PC-9 (cell line): ENCODE results near the gene LRRC8C. TPM values are rescaled to one million over a fixed set of nuclear protein-coding genes. Genes with fewer than 3 reads are reported as not detected.

ENCODE experiments used
- BruUV-seq: library from RNA; stranded (reverse); fragments of 400-500 nt; replicated peaks from 2 replicates; lab custom pipeline; 2021; lab: Mats Ljungman, UMichigan
- CTCF ChIA-PET: fragments of 300-600 bp; sonication (Branson Sonifier 250); formaldehyde crosslinking; loops from one replicate; lab custom pipeline; 2022; ENCODE audit warnings: antibody characterized with exemption; lab: Charles Lee
- POLR2A ChIA-PET: fragments of 300-600 bp; sonication (Branson Sonifier 250); formaldehyde crosslinking; loops from one replicate; lab custom pipeline; 2022; ENCODE audit warnings: antibody characterized with exemption; ENCODE audit not compliant: unreplicated experiment; lab: Charles Lee
- DNase-seq, 2 experiments: peaks; one replicate each; pipeline versions ENCODE4 v3.0.0 to v3.0.0-alpha.2; 2015 to 2022; ENCODE audit warnings: mixed read lengths in 1 of 2
- H2AFZ ChIP-seq: fragments of 200-600 bp; sonication (generic); 2 replicates; pipeline ENCODE4 v1.8.1; 2017; ENCODE audit warnings: antibody characterized with exemption
- H3F3A ChIP-seq: fragments of 200-600 bp; sonication (generic); 2 replicates; pipeline ENCODE4 v1.8.1; 2017; ENCODE audit warnings: antibody characterized with exemption, mild to moderate bottlenecking, low read depth; ENCODE audit not compliant: insufficient read depth
- H3K27ac ChIP-seq: fragments of 200-600 bp; sonication (generic); 2 replicates; pipeline ENCODE4 v1.6.1; 2016; ENCODE audit warnings: mixed run types
- H3K27me3 ChIP-seq: fragments of 200-600 bp; sonication (generic); 2 replicates; pipeline ENCODE4 v1.6.1; 2016; ENCODE audit warnings: low read depth, mixed run types; ENCODE audit not compliant: insufficient read depth
- H3K36me3 ChIP-seq: fragments of 200-600 bp; sonication (generic); 2 replicates; pipeline ENCODE4 v1.6.1; 2016; ENCODE audit warnings: low read depth, mixed run types
- H3K4me1 ChIP-seq: fragments of 200-600 bp; sonication (generic); replicated peaks from 2 replicates; pipeline ENCODE4 v1.6.1; 2016; ENCODE audit warnings: mixed run types; ENCODE audit not compliant: insufficient read depth
- H3K4me2 ChIP-seq: fragments of 200-600 bp; sonication (generic); 2 replicates; pipeline ENCODE4 v1.6.1; 2017; ENCODE audit warnings: mixed run types
- H3K4me3 ChIP-seq: fragments of 200-600 bp; sonication (generic); 2 replicates; pipeline ENCODE4 v1.6.1; 2016; ENCODE audit warnings: mixed run types
- H3K79me2 ChIP-seq: fragments of 200-600 bp; sonication (generic); 2 replicates; pipeline ENCODE4 v1.6.1; 2017; ENCODE audit warnings: low read depth, mixed run types
- H3K9me2 ChIP-seq: fragments of 200-600 bp; sonication (generic); 2 replicates; pipeline ENCODE4 v1.8.1; 2017; ENCODE audit warnings: mild to moderate bottlenecking; ENCODE audit not compliant: insufficient read depth
- H3K9me3 ChIP-seq: fragments of 200-600 bp; sonication (generic); 2 replicates; pipeline ENCODE4 v1.8.1; 2016; ENCODE audit warnings: low read depth; ENCODE audit not compliant: insufficient read depth
- H4K20me1 ChIP-seq: fragments of 200-600 bp; sonication (generic); 2 replicates; pipeline ENCODE4 v1.8.1; 2017; ENCODE audit not compliant: insufficient read depth
- EZH2 ChIP-seq: fragments of 200-600 bp; sonication (generic); IDR thresholded peaks from 2 replicates; pipeline ENCODE4 v1.8.0; 2017; ENCODE audit warnings: antibody characterized with exemption, low read depth
- intact Hi-C: fragments of 100-400 bp; cut with micrococcal nuclease; formaldehyde crosslinking; loops from one replicate; pipeline ENCODE4 v1.10.0; 2022; ENCODE audit not compliant: unreplicated experiment
- total RNA-seq: library from RNA; stranded (reverse); gene quantifications from 2 replicates; pipeline ENCODE4 v1.2.3, GENCODE V29; 2021
- TF ChIP-seq, protein P1 (sequence below): fragments of 200-600 bp; sonication (generic); conservative IDR thresholded peaks from 2 replicates; pipeline ENCODE4 v1.6.1; 2017; ENCODE audit warnings: mixed run types, antibody characterized with exemption, mild to moderate bottlenecking, moderate library complexity

The LRRC8C gene
- total RNA-seq, 1 experiment from 2014 or later = 2.2 TPM

DNA sequence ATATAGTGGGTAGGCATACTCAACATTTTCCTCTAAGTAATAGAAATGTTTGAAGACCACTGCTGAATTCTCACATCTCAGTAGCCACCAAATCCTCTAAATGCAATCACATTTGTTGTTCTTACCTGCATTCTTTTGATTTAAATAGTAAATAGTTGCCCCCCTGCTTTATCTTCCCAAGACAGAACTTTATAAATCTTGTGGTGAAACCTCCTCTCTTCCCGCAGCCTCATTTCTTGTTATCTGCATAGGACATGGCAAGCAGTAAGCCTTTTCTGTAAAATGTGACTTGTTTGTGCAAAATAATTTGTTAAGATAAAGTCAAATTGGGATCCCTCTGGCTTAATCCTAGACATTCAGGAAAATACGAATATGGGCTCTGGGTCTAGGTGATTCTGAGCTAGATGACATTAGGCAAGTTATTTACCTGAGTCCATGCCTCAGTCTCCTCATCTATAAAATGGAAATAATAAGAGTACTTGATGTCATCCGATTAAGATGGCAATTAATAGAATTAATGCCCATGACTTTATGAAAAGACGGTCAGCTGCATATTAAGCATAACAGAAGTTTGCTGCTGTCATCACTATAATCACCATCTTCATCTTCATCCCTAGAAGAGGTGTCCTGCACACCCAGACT, 77.7 kb downstream of the LRRC8C start:
- no peak for DNase-seq
- Histone ChIP-seq H3K4me1 (no peaks in the 10 kb centered on the region), H3K4me3 (no peak overlapping the region), H3K9me3 (no peaks in the 10 kb centered on the region), H4K20me1 (no peaks in the 10 kb centered on the region), H2AFZ (no peak overlapping the region), H3F3A (no peaks in the 10 kb centered on the region; the same call in 1 of the 2 replicates), H3K4me2 (no peak overlapping the region), H3K27me3 (no peaks in the 10 kb centered on the region), H3K9me2 (no peaks in the 10 kb centered on the region), H3K27ac (no peak overlapping the region), H3K36me3 (no peaks in the 10 kb centered on the region), H3K79me2 (no peaks in the 10 kb centered on the region)
- POLR2A ChIA-PET = no interaction called here
- no peak for TF ChIP-seq EZH2
- TF ChIP-seq, protein P1, sequence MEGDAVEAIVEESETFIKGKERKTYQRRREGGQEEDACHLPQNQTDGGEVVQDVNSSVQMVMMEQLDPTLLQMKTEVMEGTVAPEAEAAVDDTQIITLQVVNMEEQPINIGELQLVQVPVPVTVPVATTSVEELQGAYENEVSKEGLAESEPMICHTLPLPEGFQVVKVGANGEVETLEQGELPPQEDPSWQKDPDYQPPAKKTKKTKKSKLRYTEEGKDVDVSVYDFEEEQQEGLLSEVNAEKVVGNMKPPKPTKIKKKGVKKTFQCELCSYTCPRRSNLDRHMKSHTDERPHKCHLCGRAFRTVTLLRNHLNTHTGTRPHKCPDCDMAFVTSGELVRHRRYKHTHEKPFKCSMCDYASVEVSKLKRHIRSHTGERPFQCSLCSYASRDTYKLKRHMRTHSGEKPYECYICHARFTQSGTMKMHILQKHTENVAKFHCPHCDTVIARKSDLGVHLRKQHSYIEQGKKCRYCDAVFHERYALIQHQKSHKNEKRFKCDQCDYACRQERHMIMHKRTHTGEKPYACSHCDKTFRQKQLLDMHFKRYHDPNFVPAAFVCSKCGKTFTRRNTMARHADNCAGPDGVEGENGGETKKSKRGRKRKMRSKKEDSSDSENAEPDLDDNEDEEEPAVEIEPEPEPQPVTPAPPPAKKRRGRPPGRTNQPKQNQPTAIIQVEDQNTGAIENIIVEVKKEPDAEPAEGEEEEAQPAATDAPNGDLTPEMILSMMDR = no peak
- BruUV-seq = no TSS peak
- CTCF ChIA-PET = no interaction called here
- intact Hi-C loops = no loop called here

DNA sequence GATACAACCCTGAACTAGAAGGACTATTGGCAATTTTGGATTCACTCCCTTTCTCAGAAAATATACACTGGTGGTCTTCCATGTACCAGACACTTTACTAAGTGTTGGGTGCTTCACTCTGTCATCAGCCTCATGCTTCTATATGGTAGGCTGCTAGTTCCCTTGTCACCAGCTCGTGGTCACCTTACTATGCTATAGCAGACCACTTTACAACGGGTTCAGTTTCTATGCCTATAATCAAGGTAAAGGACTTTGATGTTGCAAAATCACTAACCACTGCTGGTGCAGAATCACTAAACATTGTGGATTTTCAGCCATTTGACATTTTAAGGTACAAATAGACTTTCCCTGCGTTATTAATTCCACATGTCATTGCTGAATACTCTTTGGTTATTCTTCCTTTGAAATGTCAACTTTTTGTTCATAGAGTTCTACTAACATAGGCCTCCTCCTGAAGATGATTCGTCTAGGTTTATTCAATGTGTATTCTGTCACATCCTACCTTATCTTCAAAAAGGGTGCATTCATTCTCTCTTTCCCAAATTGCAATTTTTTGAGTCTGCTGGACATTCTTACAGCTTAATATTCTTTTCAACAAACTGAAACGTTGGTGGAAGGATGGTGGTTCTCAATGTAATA, 78.3 kb downstream of the LRRC8C start:
- Histone ChIP-seq H3K9me2 (no peaks in the 10 kb centered on the region), H4K20me1 (no peaks in the 10 kb centered on the region), H2AFZ (no peak overlapping the region), H3K4me2 (no peak overlapping the region), H3K4me1 (no peaks in the 10 kb centered on the region), H3K27ac (no peak overlapping the region), H3K4me3 (no peak overlapping the region), H3K79me2 (no peaks in the 10 kb centered on the region), H3K9me3 (no peaks in the 10 kb centered on the region), H3K27me3 (no peaks in the 10 kb centered on the region), H3F3A (no peaks in the 10 kb centered on the region), H3K36me3 (no peaks in the 10 kb centered on the region)
- intact Hi-C loops = no loop called here
- DNase-seq = no peak
- CTCF ChIA-PET = no interaction called here
- TF ChIP-seq, protein P1 = no peak
- TF ChIP-seq EZH2 = no peak
- POLR2A ChIA-PET = no interaction called here
- no TSS peak for BruUV-seq

DNA sequence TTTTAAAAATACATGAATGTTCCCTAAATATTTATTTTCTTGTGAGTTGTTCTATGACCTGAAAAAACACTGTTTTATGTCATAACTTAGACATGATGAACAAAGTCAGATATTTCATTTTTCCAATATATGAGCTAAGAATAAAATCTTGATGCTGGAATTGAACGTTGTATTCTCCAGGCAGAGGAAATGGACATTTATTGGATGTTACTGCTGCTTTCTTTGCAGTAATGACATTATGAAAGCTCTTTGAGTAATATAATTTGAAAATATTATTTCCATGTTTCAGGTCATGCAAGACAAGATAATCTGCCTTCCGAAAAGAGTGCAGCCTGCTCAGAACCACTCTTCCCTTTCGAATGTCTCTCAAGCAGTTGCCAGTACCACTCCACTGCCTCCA, 79.5 kb downstream of the LRRC8C start:
- Histone ChIP-seq H3F3A (no peaks in the 10 kb centered on the region), H3K4me1 (no peaks in the 10 kb centered on the region), H4K20me1 (no peaks in the 10 kb centered on the region), H2AFZ (no peak overlapping the region), H3K4me2 (no peak overlapping the region), H3K27me3 (no peaks in the 10 kb centered on the region), H3K27ac (no peak overlapping the region), H3K9me3 (no peaks in the 10 kb centered on the region), H3K9me2 (no peaks in the 10 kb centered on the region), H3K79me2 (no peaks in the 10 kb centered on the region), H3K36me3 (no peaks in the 10 kb centered on the region), H3K4me3 (no peak overlapping the region)
- ChIA-PET POLR2A (no interaction called here), CTCF (no interaction called here)
- BruUV-seq = no TSS peak
- TF ChIP-seq, protein P1 = no peak
- no peak for TF ChIP-seq EZH2
- DNase-seq = no peak
- intact Hi-C loops = no loop called here
